K562 (cell line): ENCODE measurements around the gene ATAD3C. TPM values are rescaled to one million over a fixed set of nuclear protein-coding genes. Genes with fewer than 3 reads are reported as not detected.
"Not testable (repeated sequence)": the region's sequence is repeated elsewhere in the genome, so short reads cannot be mapped to it uniquely, and the experiment has no call there.

ENCODE experiments used
- EP400 ChIP-seq: fragments of 450-650 bp; IDR thresholded peaks from 2 replicates; pipeline ENCODE4 v1.6.1; 2017; ENCODE audit warnings: antibody characterized with exemption, mild to moderate bottlenecking, moderate library complexity
- ETV1 ChIP-seq: fragments of 450-650 bp; conservative IDR thresholded peaks from 2 replicates; pipeline ENCODE4 v1.6.1; 2016; ENCODE audit warnings: missing genetic modification characterization, control low read depth, low read depth, missing compliant biosample characterization
- RB1 ChIP-seq: fragments of 450-650 bp; IDR thresholded peaks from 2 replicates; pipeline ENCODE4 v1.6.1; 2017; ENCODE audit warnings: low read depth, mild to moderate bottlenecking
- RBFOX2 ChIP-seq: fragments of 200-400 bp; formaldehyde crosslinking; IDR thresholded peaks from 2 replicates; pipeline ENCODE4 v1.6.1; 2017; ENCODE audit warnings: low read depth, mild to moderate bottlenecking, low read length, moderate library complexity
- SMARCA4 ChIP-seq: fragments of 450-650 bp; IDR thresholded peaks from 2 replicates; pipeline ENCODE4 v1.6.1; 2016
- SP1 ChIP-seq: sonication (generic); formaldehyde crosslinking; IDR thresholded peaks from 2 replicates; pipeline ENCODE4 v1.8.1; 2022; ENCODE audit warnings: mild to moderate bottlenecking, missing genetic modification reagents
- TOE1 ChIP-seq, 2 experiments: fragments of 450-650 bp in 1 of 2; sonication (generic) in 1 of 2; formaldehyde crosslinking in 1 of 2; IDR thresholded peaks; 2 replicates each; pipeline versions ENCODE4 v1.7.1 to v1.8.0; 2016 to 2022; ENCODE audit warnings: borderline replicate concordance in 2 of 2, mild to moderate bottlenecking in 2 of 2, antibody characterized with exemption in 1 of 2, inconsistent platforms in 1 of 2, low read depth in 1 of 2, missing genetic modification reagents in 1 of 2, moderate library complexity in 1 of 2
- polyA plus RNA-seq, 8 experiments: library from polyadenylated mRNA; depleted of rRNA in 4 of 8; stranded (reverse) in 5 of 8; unstranded in 3 of 8; fragments of >200 nt; fragmentation: Nextera tagmentation in 2 of 8; fragmentation: Illumina TruSeq in 1 of 8; extraction: Ambion mirVana in 2 of 8; extraction: Trizol in 1 of 8; gene quantifications; 2 replicates each; pipeline versions ENCODE4 v1.2.1 to v1.2.3, GENCODE V29; 2011 to 2014; ENCODE audit warnings: inconsistent platforms in 1 of 8, missing spikeins in 1 of 8
- total RNA-seq, 7 experiments: library from RNA; depleted of rRNA in 6 of 7; stranded (reverse); fragments of >200 nt in 6 of 7; fragmentation: Illumina TruSeq in 2 of 7; extraction: Trizol in 2 of 7; gene quantifications; 2 replicates each; pipeline versions ENCODE4 v1.2.1 to v1.2.3, GENCODE V29; 2011 to 2021; ENCODE audit warnings: low replicate concordance in 1 of 7
- TF ChIP-seq, protein P1 (sequence below), 2 experiments: fragments of 450-650 bp in 1 of 2; sonication (generic) in 1 of 2; formaldehyde crosslinking in 1 of 2; IDR thresholded peaks; 2 replicates each; pipeline versions ENCODE4 v1.7.1 to v1.9.0; 2016 to 2022; ENCODE audit warnings: inconsistent platforms in 1 of 2, mild to moderate bottlenecking in 1 of 2, missing genetic modification reagents in 1 of 2
- TF ChIP-seq, protein P2 (sequence below), 3 experiments: IDR thresholded peaks in 2 of 3; conservative IDR thresholded peaks in 1 of 3; 2 replicates each; pipeline ENCODE4 v1.5.1; 2011 to 2012; ENCODE audit warnings: low read length in 3 of 3, mild to moderate bottlenecking in 3 of 3, control low read depth in 2 of 3, improper control_type of control experiment in 1 of 3, inconsistent platforms in 1 of 3, low read depth in 1 of 3, mixed read lengths in 1 of 3, moderate library complexity in 1 of 3; ENCODE audit not compliant: insufficient read depth in 2 of 3
- TF ChIP-seq, protein P3 (sequence below): sonication (generic); formaldehyde crosslinking; IDR thresholded peaks from 2 replicates; pipeline ENCODE4 v1.8.0; 2022; ENCODE audit warnings: mild to moderate bottlenecking, missing genetic modification reagents

ATAD3C gene
- total and polyA plus RNA-seq, 9 of the 15 experiments (the other 6 are each of a cell fraction or from before 2014, with no cell fraction given) = 0.03 to 0.18 TPM; not detected in 7

DNA sequence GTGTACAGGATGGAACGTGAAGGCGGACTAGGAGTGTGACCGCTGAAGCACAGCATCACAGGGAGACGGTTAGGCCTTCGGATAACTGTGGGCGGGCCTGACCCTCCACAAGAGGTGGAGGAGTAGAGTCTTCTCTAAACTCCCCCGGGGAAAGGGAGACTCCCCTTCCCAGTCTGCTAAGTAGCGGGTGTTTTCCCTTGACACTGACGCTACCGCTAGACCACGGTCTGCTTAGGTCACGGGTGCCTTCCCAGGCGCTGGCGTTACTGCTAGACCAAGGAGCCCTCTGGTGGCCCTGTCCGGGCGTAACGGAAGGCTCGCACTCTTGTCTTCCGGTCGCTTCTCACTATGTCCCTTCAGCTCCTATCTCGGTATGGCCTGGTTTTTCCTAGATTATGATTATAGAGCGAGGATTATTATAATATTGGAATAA is 55.9 kb downstream of the ATAD3C start (continued):
- TF ChIP-seq, protein P1, sequence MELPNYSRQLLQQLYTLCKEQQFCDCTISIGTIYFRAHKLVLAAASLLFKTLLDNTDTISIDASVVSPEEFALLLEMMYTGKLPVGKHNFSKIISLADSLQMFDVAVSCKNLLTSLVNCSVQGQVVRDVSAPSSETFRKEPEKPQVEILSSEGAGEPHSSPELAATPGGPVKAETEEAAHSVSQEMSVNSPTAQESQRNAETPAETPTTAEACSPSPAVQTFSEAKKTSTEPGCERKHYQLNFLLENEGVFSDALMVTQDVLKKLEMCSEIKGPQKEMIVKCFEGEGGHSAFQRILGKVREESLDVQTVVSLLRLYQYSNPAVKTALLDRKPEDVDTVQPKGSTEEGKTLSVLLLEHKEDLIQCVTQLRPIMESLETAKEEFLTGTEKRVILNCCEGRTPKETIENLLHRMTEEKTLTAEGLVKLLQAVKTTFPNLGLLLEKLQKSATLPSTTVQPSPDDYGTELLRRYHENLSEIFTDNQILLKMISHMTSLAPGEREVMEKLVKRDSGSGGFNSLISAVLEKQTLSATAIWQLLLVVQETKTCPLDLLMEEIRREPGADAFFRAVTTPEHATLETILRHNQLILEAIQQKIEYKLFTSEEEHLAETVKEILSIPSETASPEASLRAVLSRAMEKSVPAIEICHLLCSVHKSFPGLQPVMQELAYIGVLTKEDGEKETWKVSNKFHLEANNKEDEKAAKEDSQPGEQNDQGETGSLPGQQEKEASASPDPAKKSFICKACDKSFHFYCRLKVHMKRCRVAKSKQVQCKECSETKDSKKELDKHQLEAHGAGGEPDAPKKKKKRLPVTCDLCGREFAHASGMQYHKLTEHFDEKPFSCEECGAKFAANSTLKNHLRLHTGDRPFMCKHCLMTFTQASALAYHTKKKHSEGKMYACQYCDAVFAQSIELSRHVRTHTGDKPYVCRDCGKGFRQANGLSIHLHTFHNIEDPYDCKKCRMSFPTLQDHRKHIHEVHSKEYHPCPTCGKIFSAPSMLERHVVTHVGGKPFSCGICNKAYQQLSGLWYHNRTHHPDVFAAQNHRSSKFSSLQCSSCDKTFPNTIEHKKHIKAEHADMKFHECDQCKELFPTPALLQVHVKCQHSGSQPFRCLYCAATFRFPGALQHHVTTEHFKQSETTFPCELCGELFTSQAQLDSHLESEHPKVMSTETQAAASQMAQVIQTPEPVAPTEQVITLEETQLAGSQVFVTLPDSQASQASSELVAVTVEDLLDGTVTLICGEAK (IDR thresholded peaks at IDR 0.05) = peak; percentile 79
- TF ChIP-seq, protein P1 (CRISPR knock-in tag; IDR thresholded peaks at IDR 0.05) = not testable (repeated sequence)
- TF ChIP-seq, protein P2, sequence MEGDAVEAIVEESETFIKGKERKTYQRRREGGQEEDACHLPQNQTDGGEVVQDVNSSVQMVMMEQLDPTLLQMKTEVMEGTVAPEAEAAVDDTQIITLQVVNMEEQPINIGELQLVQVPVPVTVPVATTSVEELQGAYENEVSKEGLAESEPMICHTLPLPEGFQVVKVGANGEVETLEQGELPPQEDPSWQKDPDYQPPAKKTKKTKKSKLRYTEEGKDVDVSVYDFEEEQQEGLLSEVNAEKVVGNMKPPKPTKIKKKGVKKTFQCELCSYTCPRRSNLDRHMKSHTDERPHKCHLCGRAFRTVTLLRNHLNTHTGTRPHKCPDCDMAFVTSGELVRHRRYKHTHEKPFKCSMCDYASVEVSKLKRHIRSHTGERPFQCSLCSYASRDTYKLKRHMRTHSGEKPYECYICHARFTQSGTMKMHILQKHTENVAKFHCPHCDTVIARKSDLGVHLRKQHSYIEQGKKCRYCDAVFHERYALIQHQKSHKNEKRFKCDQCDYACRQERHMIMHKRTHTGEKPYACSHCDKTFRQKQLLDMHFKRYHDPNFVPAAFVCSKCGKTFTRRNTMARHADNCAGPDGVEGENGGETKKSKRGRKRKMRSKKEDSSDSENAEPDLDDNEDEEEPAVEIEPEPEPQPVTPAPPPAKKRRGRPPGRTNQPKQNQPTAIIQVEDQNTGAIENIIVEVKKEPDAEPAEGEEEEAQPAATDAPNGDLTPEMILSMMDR (IDR thresholded peaks at IDR 0.05 in 2 of 3, conservative IDR thresholded peaks at IDR 0.05 in 1 of 3; ENCODE audit: insufficient read depth in 2 of 3, low read depth in 1 of 3, low read length in 3 of 3) = peak; percentile 25 to 33 (median 26); a peak in 4 of 6 replicates
- TF ChIP-seq ETV1 (peak; percentile 94), EP400 (peak; percentile 45; the same call in 1 of the 2 replicates), RBFOX2 (peak; percentile 48; the same call in 1 of the 2 replicates), SMARCA4 (0 out of 2 replicates have a peak, but pooled peaks have one; percentile 4), SP1 (CRISPR knock-in tag) (peak; percentile 0; the same call in 1 of the 2 replicates), RB1 (0 out of 2 replicates have a peak, but pooled peaks have one; percentile 17), TOE1 (IDR thresholded peaks at IDR 0.05; ENCODE audit: borderline replicate concordance) (peak; percentile 50; the same call in 1 of the 2 replicates)
- not testable (repeated sequence) for TF ChIP-seq TOE1 (CRISPR knock-in tag; IDR thresholded peaks at IDR 0.05; ENCODE audit: borderline replicate concordance, low read depth)
- TF ChIP-seq, protein P3, sequence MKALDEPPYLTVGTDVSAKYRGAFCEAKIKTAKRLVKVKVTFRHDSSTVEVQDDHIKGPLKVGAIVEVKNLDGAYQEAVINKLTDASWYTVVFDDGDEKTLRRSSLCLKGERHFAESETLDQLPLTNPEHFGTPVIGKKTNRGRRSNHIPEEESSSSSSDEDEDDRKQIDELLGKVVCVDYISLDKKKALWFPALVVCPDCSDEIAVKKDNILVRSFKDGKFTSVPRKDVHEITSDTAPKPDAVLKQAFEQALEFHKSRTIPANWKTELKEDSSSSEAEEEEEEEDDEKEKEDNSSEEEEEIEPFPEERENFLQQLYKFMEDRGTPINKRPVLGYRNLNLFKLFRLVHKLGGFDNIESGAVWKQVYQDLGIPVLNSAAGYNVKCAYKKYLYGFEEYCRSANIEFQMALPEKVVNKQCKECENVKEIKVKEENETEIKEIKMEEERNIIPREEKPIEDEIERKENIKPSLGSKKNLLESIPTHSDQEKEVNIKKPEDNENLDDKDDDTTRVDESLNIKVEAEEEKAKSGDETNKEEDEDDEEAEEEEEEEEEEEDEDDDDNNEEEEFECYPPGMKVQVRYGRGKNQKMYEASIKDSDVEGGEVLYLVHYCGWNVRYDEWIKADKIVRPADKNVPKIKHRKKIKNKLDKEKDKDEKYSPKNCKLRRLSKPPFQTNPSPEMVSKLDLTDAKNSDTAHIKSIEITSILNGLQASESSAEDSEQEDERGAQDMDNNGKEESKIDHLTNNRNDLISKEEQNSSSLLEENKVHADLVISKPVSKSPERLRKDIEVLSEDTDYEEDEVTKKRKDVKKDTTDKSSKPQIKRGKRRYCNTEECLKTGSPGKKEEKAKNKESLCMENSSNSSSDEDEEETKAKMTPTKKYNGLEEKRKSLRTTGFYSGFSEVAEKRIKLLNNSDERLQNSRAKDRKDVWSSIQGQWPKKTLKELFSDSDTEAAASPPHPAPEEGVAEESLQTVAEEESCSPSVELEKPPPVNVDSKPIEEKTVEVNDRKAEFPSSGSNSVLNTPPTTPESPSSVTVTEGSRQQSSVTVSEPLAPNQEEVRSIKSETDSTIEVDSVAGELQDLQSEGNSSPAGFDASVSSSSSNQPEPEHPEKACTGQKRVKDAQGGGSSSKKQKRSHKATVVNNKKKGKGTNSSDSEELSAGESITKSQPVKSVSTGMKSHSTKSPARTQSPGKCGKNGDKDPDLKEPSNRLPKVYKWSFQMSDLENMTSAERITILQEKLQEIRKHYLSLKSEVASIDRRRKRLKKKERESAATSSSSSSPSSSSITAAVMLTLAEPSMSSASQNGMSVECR = 0 out of 2 replicates have a peak, but pooled peaks have one; percentile 57
